GM13977 (cell line): ENCODE data around the gene TRMT11.
A peak's percentile ranks its signal among the peaks of the same experiment; 100 is the strongest.

Source experiments
- DNase-seq: peaks from one replicate; pipeline ENCODE4 v3.0.0; 2012; ENCODE audit warnings: low spot score
- CTCF ChIP-seq: IDR thresholded peaks from 2 replicates; pipeline ENCODE4 v1.5.1; 2012; ENCODE audit warnings: mild to moderate bottlenecking, control low read depth; ENCODE audit not compliant: insufficient read depth; ENCODE audit errors: extremely low read depth, missing control alignments
- in situ Hi-C: fragments of 300-500 bp; cut with MboI; formaldehyde crosslinking; loops from one replicate; pipeline ENCODE4 v1.12.0; 2022; ENCODE audit warnings: low sequenced_read_pairs, low pct_unique_long_range_greater_than_20kb, mixed read lengths, inconsistent platforms; ENCODE audit not compliant: unreplicated experiment

The TRMT11 gene

DNA sequence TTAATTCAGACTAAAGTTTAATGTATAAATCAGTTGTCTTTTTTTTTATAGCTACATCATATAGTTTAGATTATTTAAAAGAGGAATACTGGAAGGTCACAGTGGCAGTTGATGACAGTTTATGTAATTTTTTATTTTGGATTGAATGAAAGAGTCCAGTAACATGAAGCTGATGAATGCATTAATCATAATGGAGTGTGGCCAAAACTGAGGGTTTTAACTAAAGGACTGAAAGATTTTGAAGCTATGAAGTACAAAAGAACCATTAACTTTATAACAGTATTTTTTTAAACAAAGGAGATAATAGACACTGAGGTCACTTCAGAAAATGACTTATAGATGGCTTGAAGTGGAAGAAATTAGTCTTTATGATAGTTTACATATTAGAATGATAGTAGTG, 41.3 kb downstream of the TRMT11 start:
- in situ Hi-C loops, result no loop called here
- no peak for DNase-seq
- no peak for TF ChIP-seq CTCF

- in situ Hi-C loops, result no loop called here
- TF ChIP-seq CTCF, result no peak
Observed at GRCh38 chr6:126030045-126030444, 43.7 kb downstream of the TRMT11 start.

DNA sequence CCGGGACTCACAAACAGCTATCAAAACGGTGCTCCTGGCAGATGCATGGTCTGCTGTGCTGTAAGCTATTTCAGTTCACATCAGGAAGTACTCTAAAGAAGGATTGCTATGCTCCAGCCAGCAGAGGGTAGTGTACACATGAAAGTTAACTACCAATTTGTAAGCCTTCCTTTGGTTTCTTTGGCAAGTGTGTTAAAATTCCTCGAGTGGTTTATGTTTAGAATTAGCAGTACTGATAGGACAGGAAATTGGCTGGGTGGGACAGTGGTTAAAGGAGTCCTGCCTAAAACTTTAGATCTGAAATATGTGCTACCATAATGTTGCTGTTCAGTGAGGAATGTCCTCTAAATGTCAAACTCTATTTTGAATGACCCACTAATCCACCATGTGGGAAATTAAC, 47.4 kb downstream of the TRMT11 start:
- DNase-seq, result peak; percentile 13
- peak; percentile 47 for TF ChIP-seq CTCF
- in situ Hi-C loops, result no loop called here

More at GRCh38 chr6:126030045-126030444, 43.7 kb downstream of the TRMT11 start:
- DNase-seq, result no peak

DNA sequence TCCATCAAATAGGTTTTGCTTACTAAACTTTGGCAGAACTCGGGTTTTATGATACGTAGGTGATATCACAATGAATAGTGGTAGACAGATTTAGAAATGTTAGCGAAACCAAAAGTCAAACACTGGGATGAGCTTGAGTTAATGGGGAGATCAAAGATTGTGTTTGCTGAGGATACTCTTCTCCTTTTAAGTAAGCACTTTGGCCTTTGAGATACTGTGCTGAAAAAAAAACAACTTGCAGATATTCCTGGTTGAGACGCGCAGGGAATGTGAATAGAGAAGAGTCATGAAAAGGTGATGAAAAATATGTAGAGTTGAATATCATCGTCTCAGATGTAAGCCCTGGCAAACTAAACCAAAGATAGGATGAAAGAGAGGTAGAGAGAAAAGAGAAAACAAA, 48.3 kb downstream of the TRMT11 start:
- in situ Hi-C loops, result no loop called here
- no peak for DNase-seq
- no peak for TF ChIP-seq CTCF

DNA sequence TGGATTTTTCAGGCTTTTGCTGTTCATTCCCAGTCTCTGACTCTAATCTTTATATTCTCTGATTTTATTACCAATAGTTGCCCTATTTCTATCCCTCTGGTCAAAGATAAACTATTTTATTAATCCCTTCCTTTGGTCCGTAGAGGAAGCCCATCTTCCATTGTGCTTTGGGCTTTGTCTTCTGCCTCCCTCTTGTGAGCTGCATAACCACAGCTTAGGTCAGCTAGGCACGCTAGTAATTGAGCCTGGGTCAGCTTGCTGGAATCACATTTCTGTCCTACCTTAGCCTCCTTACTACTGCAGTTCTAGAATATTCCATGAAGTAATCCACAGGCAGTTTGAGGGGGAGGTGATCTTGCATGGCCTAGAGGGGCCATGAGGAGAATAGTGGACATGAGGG, 49.4 kb downstream of the TRMT11 start:
- DNase-seq, result no peak
- no peak for TF ChIP-seq CTCF
- in situ Hi-C loops, result no loop called here

DNA sequence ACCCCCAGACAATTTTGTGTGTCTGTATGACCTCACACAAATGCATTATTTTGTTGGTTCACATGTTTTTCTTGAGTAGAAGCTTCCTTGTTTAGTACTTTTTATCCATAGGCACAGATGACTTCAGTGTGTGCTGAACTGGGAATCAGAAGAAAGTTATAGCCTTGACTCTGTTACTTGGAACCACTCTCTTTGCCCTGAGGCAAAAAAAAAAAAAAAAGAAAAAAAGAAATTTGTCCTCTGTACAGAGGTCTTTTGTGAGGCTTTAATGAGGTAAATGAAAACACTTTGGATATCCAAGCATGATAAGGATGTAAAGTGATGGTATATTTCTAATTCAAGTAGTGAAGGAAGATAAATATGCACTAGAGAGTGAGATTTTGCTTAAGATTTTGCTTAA, 51.9 kb downstream of the TRMT11 start:
- in situ Hi-C loops, result no loop called here
- DNase-seq, result no peak
- no peak for TF ChIP-seq CTCF

- in situ Hi-C loops, result no loop called here
- DNase-seq, result no peak
- no peak for TF ChIP-seq CTCF
Observed at GRCh38 chr6:126039284-126039683, 52.9 kb downstream of the TRMT11 start.
